K562 (cell line): Measurements from ENCODE around the gene EPHB4. TPM values are rescaled to one million over a fixed set of nuclear protein-coding genes. Genes with fewer than 3 reads are reported as not detected.

Experiments
- ATF7 ChIP-seq: fragments of 450-650 bp; IDR thresholded peaks from 2 replicates; pipeline ENCODE4 v1.7.1; 2014; ENCODE audit warnings: mild to moderate bottlenecking, moderate library complexity
- BHLHE40 ChIP-seq: IDR thresholded peaks from 2 replicates; pipeline ENCODE4 v1.6.1; 2011; ENCODE audit warnings: low read length, improper control_type of control experiment
- FOXJ3 ChIP-seq: sonication (generic); formaldehyde crosslinking; IDR thresholded peaks from 2 replicates; pipeline ENCODE4 v1.4.0; 2020; ENCODE audit warnings: mild to moderate bottlenecking, missing genetic modification reagents
- HEY1 ChIP-seq: fragments of 250-450 bp; sonication (Bioruptor Pico); IDR thresholded peaks from 2 replicates; pipeline ENCODE4 v1.5.0; 2020; ENCODE audit warnings: mild to moderate bottlenecking, moderate library complexity, borderline replicate concordance
- MED1 ChIP-seq: sonication (generic); formaldehyde crosslinking; IDR thresholded peaks from 2 replicates; pipeline ENCODE4 v1.8.1; 2023; ENCODE audit warnings: missing genetic modification reagents, borderline replicate concordance
- NELFE ChIP-seq: IDR thresholded peaks from 2 replicates; pipeline ENCODE4 v1.6.1; 2011; ENCODE audit warnings: mild to moderate bottlenecking; ENCODE audit not compliant: insufficient read depth, insufficient read length
- NFIX ChIP-seq: fragments of 250-450 bp; sonication (Bioruptor Pico); IDR thresholded peaks from 2 replicates; pipeline ENCODE4 v1.4.0; 2020; ENCODE audit warnings: low read depth, mild to moderate bottlenecking, moderate library complexity
- NR0B1 ChIP-seq: fragments of 450-650 bp; IDR thresholded peaks from one replicate; pipeline ENCODE4 v1.6.1; 2018; ENCODE audit warnings: mild to moderate bottlenecking, moderate library complexity; ENCODE audit not compliant: partially characterized antibody
- RAD21 ChIP-seq, 2 experiments: fragments of 250-450 bp in 1 of 2; fragments of 450-650 bp in 1 of 2; sonication (Bioruptor Pico) in 1 of 2; formaldehyde crosslinking in 1 of 2; IDR thresholded peaks in 1 of 2; conservative IDR thresholded peaks in 1 of 2; 2 replicates each; pipeline versions ENCODE4 v1.4.0 to v1.8.0; 2020 to 2022; ENCODE audit warnings: mild to moderate bottlenecking in 2 of 2, moderate library complexity in 1 of 2
- RB1 ChIP-seq: fragments of 450-650 bp; IDR thresholded peaks from 2 replicates; pipeline ENCODE4 v1.6.1; 2017; ENCODE audit warnings: low read depth, mild to moderate bottlenecking
- RBBP5 ChIP-seq: fragments of 200-600 bp; sonication (generic); IDR thresholded peaks from 2 replicates; pipeline ENCODE4 v1.6.1; 2012; ENCODE audit warnings: borderline replicate concordance, mild to moderate bottlenecking, low read length, control low read depth, inconsistent platforms; ENCODE audit not compliant: insufficient read depth, poor library complexity, severe bottlenecking
- SAFB2 ChIP-seq: fragments of 200-400 bp; formaldehyde crosslinking; IDR thresholded peaks from 2 replicates; pipeline ENCODE4 v1.6.1; 2018; ENCODE audit warnings: borderline replicate concordance, low read length, low read depth, moderate library complexity; ENCODE audit not compliant: severe bottlenecking
- SRSF3 ChIP-seq: fragments of 200-400 bp; formaldehyde crosslinking; IDR thresholded peaks from 2 replicates; pipeline ENCODE4 v1.6.1; 2016; ENCODE audit warnings: mild to moderate bottlenecking, low read length, moderate library complexity; ENCODE audit not compliant: insufficient read depth
- THRA ChIP-seq: fragments of 450-650 bp; IDR thresholded peaks from 2 replicates; pipeline ENCODE4 v1.6.1; 2017; ENCODE audit warnings: mild to moderate bottlenecking, moderate library complexity
- YY1 ChIP-seq, 3 experiments: IDR thresholded peaks; 2 replicates each; pipeline ENCODE4 v1.6.1; 2011; ENCODE audit warnings: low read length in 2 of 3, mild to moderate bottlenecking in 2 of 3, moderate library complexity in 2 of 3, borderline replicate concordance in 1 of 3, control low read depth in 1 of 3, low read depth in 1 of 3; ENCODE audit not compliant: insufficient read depth in 3 of 3, insufficient replicate concordance in 2 of 3, control insufficient read depth in 1 of 3, insufficient read length in 1 of 3; ENCODE audit errors: extremely low read depth in 1 of 3
- polyA plus RNA-seq, 8 experiments: library from polyadenylated mRNA; depleted of rRNA in 4 of 8; stranded (reverse) in 5 of 8; unstranded in 3 of 8; fragments of >200 nt; fragmentation: Nextera tagmentation in 2 of 8; fragmentation: Illumina TruSeq in 1 of 8; extraction: Ambion mirVana in 2 of 8; extraction: Trizol in 1 of 8; gene quantifications; 2 replicates each; pipeline versions ENCODE4 v1.2.1 to v1.2.3, GENCODE V29; 2011 to 2014; ENCODE audit warnings: inconsistent platforms in 1 of 8, missing spikeins in 1 of 8
- total RNA-seq, 7 experiments: library from RNA; depleted of rRNA in 6 of 7; stranded (reverse); fragments of >200 nt in 6 of 7; fragmentation: Illumina TruSeq in 2 of 7; extraction: Trizol in 2 of 7; gene quantifications; 2 replicates each; pipeline versions ENCODE4 v1.2.1 to v1.2.3, GENCODE V29; 2011 to 2021; ENCODE audit warnings: low replicate concordance in 1 of 7
- TF ChIP-seq, protein P1 (sequence below): sonication (generic); formaldehyde crosslinking; IDR thresholded peaks from 2 replicates; pipeline ENCODE4 v1.8.0; 2023; ENCODE audit warnings: mild to moderate bottlenecking, missing genetic modification reagents
- TF ChIP-seq, protein P2 (sequence below): fragments of 450-650 bp; IDR thresholded peaks from 2 replicates; pipeline ENCODE4 v1.6.1; 2018; ENCODE audit not compliant: partially characterized antibody

Gene EPHB4
- total and polyA plus RNA-seq, 9 of the 15 experiments (the other 6 are each of a cell fraction or from before 2014, with no cell fraction given), result 1.2 to 82.1 (median 37.9) TPM

DNA sequence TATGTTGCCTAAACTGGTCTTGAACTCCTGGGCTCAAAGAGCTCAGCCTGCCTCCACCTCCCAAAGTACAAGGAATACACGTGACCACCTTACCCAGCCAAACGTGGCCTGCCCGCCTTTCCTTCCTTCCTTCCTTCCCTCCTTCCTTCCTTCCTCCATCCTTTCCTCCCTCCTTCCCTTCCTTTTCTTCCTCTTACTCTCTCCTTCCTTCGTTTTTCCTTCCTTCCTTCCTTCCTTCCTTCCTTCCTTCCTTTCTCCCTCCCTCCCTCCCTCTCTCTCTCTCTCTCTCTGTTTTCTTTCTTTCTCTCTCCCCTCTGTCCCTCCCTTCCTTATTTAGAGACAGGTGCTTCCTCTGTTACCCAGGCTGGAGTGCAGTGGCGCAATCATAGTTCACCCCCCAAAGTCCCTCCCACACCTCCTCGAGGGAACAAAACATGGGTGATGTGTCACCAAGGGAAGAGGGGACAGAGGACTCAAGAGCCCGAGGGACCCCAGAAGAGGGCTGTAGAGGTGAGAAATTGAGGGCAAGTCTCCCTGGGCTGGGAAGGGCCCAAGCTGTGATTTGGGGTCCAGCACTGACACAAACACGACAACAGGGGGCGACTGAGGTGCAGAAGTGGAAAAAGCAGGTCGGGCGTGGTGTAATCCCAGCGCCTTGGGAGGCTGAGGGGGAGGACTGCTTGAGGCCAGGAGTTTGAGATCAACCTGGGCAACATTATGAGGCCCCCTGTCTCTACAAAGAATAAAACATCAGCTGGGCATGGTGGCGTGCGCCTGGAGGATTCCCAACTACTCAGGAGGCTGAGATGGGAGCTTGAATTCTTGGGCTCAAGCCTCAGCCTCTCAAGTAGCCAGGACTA lies 28.1 kb downstream of the EPHB4 start (continued):
- TF ChIP-seq YY1 (IDR thresholded peaks at IDR 0.05; ENCODE audit: borderline replicate concordance in 1 of 3, control insufficient read depth in 1 of 3, extremely low read depth in 1 of 3, insufficient read depth in 3 of 3, insufficient read length in 1 of 3, insufficient replicate concordance in 2 of 3, low read depth in 1 of 3, low read length in 2 of 3), result no peak
- TF ChIP-seq NR0B1, result no peak
- peak; percentile 37; the same call in 1 of the 2 replicates for TF ChIP-seq ATF7
- no peak for TF ChIP-seq RBBP5
- no peak for TF ChIP-seq THRA
- TF ChIP-seq SRSF3, result no peak
- no peak for TF ChIP-seq FOXJ3 (CRISPR knock-in tag)
- peak; percentile 87 to 93 for TF ChIP-seq RAD21 (CRISPR knock-in tag; conservative IDR thresholded peaks at IDR 0.05 in 1 of 2, IDR thresholded peaks at IDR 0.05 in 1 of 2)
- TF ChIP-seq, protein P1, sequence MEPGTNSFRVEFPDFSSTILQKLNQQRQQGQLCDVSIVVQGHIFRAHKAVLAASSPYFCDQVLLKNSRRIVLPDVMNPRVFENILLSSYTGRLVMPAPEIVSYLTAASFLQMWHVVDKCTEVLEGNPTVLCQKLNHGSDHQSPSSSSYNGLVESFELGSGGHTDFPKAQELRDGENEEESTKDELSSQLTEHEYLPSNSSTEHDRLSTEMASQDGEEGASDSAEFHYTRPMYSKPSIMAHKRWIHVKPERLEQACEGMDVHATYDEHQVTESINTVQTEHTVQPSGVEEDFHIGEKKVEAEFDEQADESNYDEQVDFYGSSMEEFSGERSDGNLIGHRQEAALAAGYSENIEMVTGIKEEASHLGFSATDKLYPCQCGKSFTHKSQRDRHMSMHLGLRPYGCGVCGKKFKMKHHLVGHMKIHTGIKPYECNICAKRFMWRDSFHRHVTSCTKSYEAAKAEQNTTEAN (CRISPR knock-in tag), result no peak
- TF ChIP-seq NELFE, result no peak
- no peak for TF ChIP-seq SAFB2
- TF ChIP-seq, protein P2, sequence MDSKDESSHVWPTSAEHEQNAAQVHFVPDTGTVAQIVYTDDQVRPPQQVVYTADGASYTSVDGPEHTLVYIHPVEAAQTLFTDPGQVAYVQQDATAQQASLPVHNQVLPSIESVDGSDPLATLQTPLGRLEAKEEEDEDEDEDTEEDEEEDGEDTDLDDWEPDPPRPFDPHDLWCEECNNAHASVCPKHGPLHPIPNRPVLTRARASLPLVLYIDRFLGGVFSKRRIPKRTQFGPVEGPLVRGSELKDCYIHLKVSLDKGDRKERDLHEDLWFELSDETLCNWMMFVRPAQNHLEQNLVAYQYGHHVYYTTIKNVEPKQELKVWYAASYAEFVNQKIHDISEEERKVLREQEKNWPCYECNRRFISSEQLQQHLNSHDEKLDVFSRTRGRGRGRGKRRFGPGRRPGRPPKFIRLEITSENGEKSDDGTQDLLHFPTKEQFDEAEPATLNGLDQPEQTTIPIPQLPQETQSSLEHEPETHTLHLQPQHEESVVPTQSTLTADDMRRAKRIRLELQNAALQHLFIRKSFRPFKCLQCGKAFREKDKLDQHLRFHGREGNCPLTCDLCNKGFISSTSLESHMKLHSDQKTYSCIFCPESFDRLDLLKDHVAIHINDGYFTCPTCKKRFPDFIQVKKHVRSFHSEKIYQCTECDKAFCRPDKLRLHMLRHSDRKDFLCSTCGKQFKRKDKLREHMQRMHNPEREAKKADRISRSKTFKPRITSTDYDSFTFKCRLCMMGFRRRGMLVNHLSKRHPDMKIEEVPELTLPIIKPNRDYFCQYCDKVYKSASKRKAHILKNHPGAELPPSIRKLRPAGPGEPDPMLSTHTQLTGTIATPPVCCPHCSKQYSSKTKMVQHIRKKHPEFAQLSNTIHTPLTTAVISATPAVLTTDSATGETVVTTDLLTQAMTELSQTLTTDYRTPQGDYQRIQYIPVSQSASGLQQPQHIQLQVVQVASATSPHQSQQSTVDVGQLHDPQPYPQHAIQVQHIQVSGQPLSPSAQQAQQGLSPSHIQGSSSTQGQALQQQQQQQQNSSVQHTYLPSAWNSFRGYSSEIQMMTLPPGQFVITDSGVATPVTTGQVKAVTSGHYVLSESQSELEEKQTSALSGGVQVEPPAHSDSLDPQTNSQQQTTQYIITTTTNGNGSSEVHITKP, result no peak
- peak; percentile 16; the same call in 1 of the 2 replicates for TF ChIP-seq RB1
- TF ChIP-seq MED1, result no peak
- no peak for TF ChIP-seq HEY1
- TF ChIP-seq BHLHE40, result no peak
- no peak for TF ChIP-seq NFIX (CRISPR knock-in tag)
